B cell (primary cell): Measurements from ENCODE around the gene ARHGAP42. TPM values are rescaled to one million over a fixed set of nuclear protein-coding genes. Genes with fewer than 3 reads are reported as not detected.

Experiments
- ATAC-seq: fragments of 200-7000 bp; cut with Tn5 transposase; one replicate; pipeline ENCODE4 v1.10.0; 2021; ENCODE audit warnings: low read depth, mild to moderate bottlenecking, moderate number of reproducible peaks, moderate library complexity
- CTCF ChIA-PET: fragments of 350-600 bp; sonication (Branson Sonifier 250); formaldehyde crosslinking; loops from one replicate; lab custom pipeline; 2021; ENCODE audit warnings: antibody characterized with exemption, inconsistent platforms; lab: Charles Lee
- POLR2A ChIA-PET: fragments of 350-600 bp; sonication (Branson Sonifier 250); formaldehyde crosslinking; loops from one replicate; lab custom pipeline; 2021; ENCODE audit warnings: antibody characterized with exemption; lab: Charles Lee
- DNase-seq: peaks from one replicate; pipeline ENCODE4 v3.0.0; 2013
- H2AFZ ChIP-seq: 2 replicates; pipeline ENCODE4 v1.6.1; 2012; ENCODE audit warnings: mild to moderate bottlenecking, low read depth, low read length; ENCODE audit not compliant: insufficient read depth, poor library complexity, severe bottlenecking
- H3K27ac ChIP-seq, 2 donors: 1 replicate in 1 of 2; 2 replicates in 1 of 2; pipeline ENCODE4 v1.5.1; 2012 to 2013; ENCODE audit warnings: low read length in 2 of 2, mild to moderate bottlenecking in 2 of 2, moderate library complexity in 1 of 2
- H3K27me3 ChIP-seq, 4 experiments: fragments of 200-600 bp in 1 of 4; sonication (generic) in 1 of 4; replicated peaks in 1 of 4; 1 replicate in 2 of 4; 2 replicates in 2 of 4; pipeline versions ENCODE4 v1.6.1 to v1.7.0; 2013 to 2016; ENCODE audit warnings: low read length in 3 of 4, mild to moderate bottlenecking in 2 of 4, mixed read lengths in 1 of 4, moderate library complexity in 1 of 4; ENCODE audit not compliant: insufficient read depth in 4 of 4, control insufficient read depth in 3 of 4; ENCODE audit errors: control extremely low read depth in 1 of 4
- H3K36me3 ChIP-seq, 2 experiments: replicated peaks in 1 of 2; 1 replicate in 1 of 2; 2 replicates in 1 of 2; pipeline versions ENCODE4 v1.6.1 to v1.7.1; 2013; ENCODE audit warnings: low read length in 1 of 2; ENCODE audit not compliant: insufficient read depth in 2 of 2, control insufficient read depth in 1 of 2; ENCODE audit errors: control extremely low read depth in 1 of 2, extremely low read depth in 1 of 2
- H3K4me1 ChIP-seq, 2 donors: fragments of 200-600 bp in 1 of 2; sonication (generic) in 1 of 2; 1 replicate in 1 of 2; 2 replicates in 1 of 2; pipeline versions ENCODE4 v1.5.1 to v1.6.1; 2013 to 2017; ENCODE audit warnings: low read length in 2 of 2; ENCODE audit not compliant: control insufficient read depth in 2 of 2, insufficient read depth in 2 of 2
- H3K4me2 ChIP-seq: replicated peaks from 2 replicates; pipeline ENCODE3; 2012; ENCODE audit warnings: mild to moderate bottlenecking, low read depth, low read length; ENCODE audit not compliant: poor library complexity, severe bottlenecking
- H3K4me3 ChIP-seq, 5 experiments: fragments of 200-600 bp in 1 of 5; sonication (generic) in 1 of 5; 1 replicate in 3 of 5; 2 replicates in 2 of 5; pipeline versions ENCODE4 v1.5.1 to v1.7.0; 2011 to 2016; ENCODE audit warnings: low read length in 4 of 5, mild to moderate bottlenecking in 4 of 5, low read depth in 2 of 5, control low read depth in 1 of 5, moderate library complexity in 1 of 5; ENCODE audit not compliant: insufficient read depth in 1 of 5; ENCODE audit errors: control extremely low read depth in 1 of 5, extremely low read depth in 1 of 5
- H3K79me2 ChIP-seq: fragments of 200-600 bp; sonication (generic); one replicate; pipeline ENCODE4 v1.6.0; 2016; ENCODE audit warnings: low read length; ENCODE audit not compliant: control insufficient read depth, insufficient read depth
- H3K9ac ChIP-seq: fragments of 200-600 bp; sonication (generic); 2 replicates; pipeline ENCODE4 v1.6.1; 2017; ENCODE audit warnings: mild to moderate bottlenecking, low read length, moderate library complexity
- H3K9me3 ChIP-seq, 3 donors: one replicate each; pipeline versions ENCODE4 v1.6.1 to v1.7.1; 2013; ENCODE audit warnings: low read length in 2 of 3; ENCODE audit not compliant: control insufficient read depth in 2 of 3, insufficient read depth in 1 of 3; ENCODE audit errors: control extremely low read depth in 1 of 3
- H4K20me1 ChIP-seq: 2 replicates; pipeline ENCODE4 v1.6.0; 2012; ENCODE audit warnings: mild to moderate bottlenecking, low read length; ENCODE audit not compliant: insufficient read depth, control insufficient read depth, poor library complexity, severe bottlenecking
- H3K27ac Mint-ChIP-seq: one replicate; pipeline ENCODE4 v1.8.0; 2021; ENCODE audit warnings: mixed read lengths
- H3K27me3 Mint-ChIP-seq: one replicate; pipeline ENCODE4 v1.8.0; 2021; ENCODE audit warnings: mixed read lengths
- H3K4me1 Mint-ChIP-seq: one replicate; pipeline ENCODE4 v1.8.0; 2021; ENCODE audit warnings: mixed read lengths
- H3K4me3 Mint-ChIP-seq: one replicate; pipeline ENCODE4 v1.8.0; 2021; ENCODE audit warnings: mixed read lengths
- H3K9me3 Mint-ChIP-seq: one replicate; pipeline ENCODE4 v1.8.0; 2022; ENCODE audit warnings: mixed read lengths; ENCODE audit not compliant: insufficient read depth
- EZH2 ChIP-seq: IDR thresholded peaks from 2 replicates; pipeline ENCODE4 v1.6.1; 2012; ENCODE audit warnings: borderline replicate concordance, low read depth, mild to moderate bottlenecking, moderate library complexity, low read length; ENCODE audit not compliant: insufficient read depth, poor library complexity, severe bottlenecking
- WGBS: methylation state at CpG from one replicate; pipeline ENCODE4 v1.1.5; 2013; ENCODE audit warnings: missing lambda C conversion rate; ENCODE audit not compliant: insufficient coverage; 5-methylcytosine and 5-hydroxymethylcytosine counted together
- intact Hi-C: fragments of 100-400 bp; cut with micrococcal nuclease; formaldehyde crosslinking; loops from one replicate; pipeline ENCODE4 v1.10.0; 2022
- polyA plus RNA-seq: library from polyadenylated mRNA; depleted of rRNA; stranded (reverse); fragments of >200 nt; gene quantifications from 2 replicates; pipeline ENCODE4 v1.2.3, GENCODE V29; 2012
- total RNA-seq, 2 donors: library from RNA; stranded (reverse); fragments of 120-200 nt in 1 of 2; gene quantifications; 1 replicate in 1 of 2; 2 replicates in 1 of 2; pipeline versions ENCODE4 v1.2.3 to v1.2.4, GENCODE V29; 2013 to 2022
- TF ChIP-seq, protein P1 (sequence below): fragments of 200-600 bp; IDR thresholded peaks from one replicate; pipeline ENCODE4 v1.8.0; 2022; ENCODE audit warnings: antibody characterized with exemption, mild to moderate bottlenecking

ARHGAP42 gene
- total and polyA plus RNA-seq, 2 donors (not counting 1 experiment from before 2014, with no cell fraction given), result 3.8 to 4.9 TPM

DNA sequence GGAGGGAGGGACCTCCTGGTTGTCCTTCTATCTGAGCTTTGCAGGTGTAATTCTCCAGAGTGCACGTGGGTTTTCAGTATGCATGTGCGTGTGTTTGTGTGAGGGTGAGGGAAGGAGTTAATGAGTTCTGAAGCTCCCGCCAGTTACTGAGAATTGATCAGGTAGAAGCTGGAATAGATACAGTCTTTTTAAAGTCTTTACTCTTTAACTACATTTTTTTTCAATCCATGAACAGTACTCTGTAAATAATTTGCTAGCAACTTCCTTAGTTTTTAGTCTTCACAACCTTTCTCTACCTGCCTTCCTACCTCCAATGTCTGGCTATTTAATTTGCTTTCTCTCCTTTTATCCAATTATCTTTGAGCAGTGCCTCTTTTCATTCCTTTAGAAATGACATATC lies 25.5 kb downstream of the ARHGAP42 start:
- no peaks in the 10 kb centered on the region for H3K9me3 Mint-ChIP-seq
- no peak overlapping the region for H3K9ac ChIP-seq
- H3K27ac Mint-ChIP-seq, result no peak overlapping the region
- H3K27ac ChIP-seq, result no peak overlapping the region
- DNase-seq (no peak), ATAC-seq (no peak)
- H3K9me3 ChIP-seq, result no peaks in the 10 kb centered on the region
- intact Hi-C loops, result no loop called here
- TF ChIP-seq, protein P1, sequence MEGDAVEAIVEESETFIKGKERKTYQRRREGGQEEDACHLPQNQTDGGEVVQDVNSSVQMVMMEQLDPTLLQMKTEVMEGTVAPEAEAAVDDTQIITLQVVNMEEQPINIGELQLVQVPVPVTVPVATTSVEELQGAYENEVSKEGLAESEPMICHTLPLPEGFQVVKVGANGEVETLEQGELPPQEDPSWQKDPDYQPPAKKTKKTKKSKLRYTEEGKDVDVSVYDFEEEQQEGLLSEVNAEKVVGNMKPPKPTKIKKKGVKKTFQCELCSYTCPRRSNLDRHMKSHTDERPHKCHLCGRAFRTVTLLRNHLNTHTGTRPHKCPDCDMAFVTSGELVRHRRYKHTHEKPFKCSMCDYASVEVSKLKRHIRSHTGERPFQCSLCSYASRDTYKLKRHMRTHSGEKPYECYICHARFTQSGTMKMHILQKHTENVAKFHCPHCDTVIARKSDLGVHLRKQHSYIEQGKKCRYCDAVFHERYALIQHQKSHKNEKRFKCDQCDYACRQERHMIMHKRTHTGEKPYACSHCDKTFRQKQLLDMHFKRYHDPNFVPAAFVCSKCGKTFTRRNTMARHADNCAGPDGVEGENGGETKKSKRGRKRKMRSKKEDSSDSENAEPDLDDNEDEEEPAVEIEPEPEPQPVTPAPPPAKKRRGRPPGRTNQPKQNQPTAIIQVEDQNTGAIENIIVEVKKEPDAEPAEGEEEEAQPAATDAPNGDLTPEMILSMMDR, result no peak
- no peak for TF ChIP-seq EZH2
- H2AFZ ChIP-seq, result no peak overlapping the region
- H3K27me3 ChIP-seq, result no peaks in the 10 kb centered on the region
- POLR2A ChIA-PET, result no interaction called here
- no peak overlapping the region for H3K4me2 ChIP-seq
- peaks cover 9% of the 10 kb centered on the region for H3K79me2 ChIP-seq
- no peaks in the 10 kb centered on the region for H3K4me1 ChIP-seq
- no peaks in the 10 kb centered on the region for H4K20me1 ChIP-seq
- no peaks in the 10 kb centered on the region for H3K36me3 ChIP-seq
- H3K4me1 Mint-ChIP-seq, result peaks cover 12% of the 10 kb centered on the region
- CTCF ChIA-PET, result no interaction called here
- no peaks in the 10 kb centered on the region for H3K27me3 Mint-ChIP-seq
- no CpG with 5 or more reads among the region's 3 CpGs for WGBS
- H3K4me3 ChIP-seq, result no peak overlapping the region
- H3K4me3 Mint-ChIP-seq, result no peak overlapping the region

DNA sequence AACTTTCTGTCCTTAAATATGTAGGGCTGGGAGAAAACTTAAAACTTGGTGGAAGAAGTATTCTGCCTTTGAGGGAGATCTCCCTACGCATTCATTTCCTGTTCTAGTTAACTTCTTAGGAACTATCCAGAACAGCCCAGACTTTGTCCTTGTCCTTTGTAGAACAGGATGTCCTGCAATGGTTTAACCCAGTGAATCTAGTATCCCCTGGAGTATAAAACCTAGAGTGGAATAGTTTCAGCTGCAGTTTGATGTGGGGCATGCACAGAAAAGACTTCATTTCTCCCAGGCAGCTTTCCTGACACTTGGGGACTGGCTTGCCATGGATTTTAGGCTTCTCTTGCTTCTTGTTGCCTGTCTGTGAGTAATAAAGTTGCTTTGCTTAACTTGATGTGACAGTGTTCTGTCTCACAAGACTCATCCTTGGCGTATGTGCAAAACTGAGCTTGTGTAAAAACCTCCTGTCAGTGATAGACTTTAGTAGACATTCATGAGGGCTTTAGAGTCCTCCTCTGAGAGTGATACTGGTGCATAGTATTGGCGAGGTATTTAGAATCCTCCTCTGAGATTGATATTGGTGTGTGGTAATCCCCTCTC lies 28.2 kb downstream of the ARHGAP42 start:
- H3K9me3 Mint-ChIP-seq, result no peaks in the 10 kb centered on the region
- ATAC-seq, result no peak

More for the DNA sequence above, 28.2 kb downstream of the ARHGAP42 start:
- peaks cover 15% of the 10 kb centered on the region for H3K4me1 Mint-ChIP-seq
- POLR2A ChIA-PET, result no interaction called here
- CTCF ChIA-PET, result interaction anchor here (0.6 to 1.0 kb wide), 3 partner anchors 10 to 358 kb away, joined by 3 to 5 read pairs (median 3); no protein-coding TSS in a partner anchor
- no peaks in the 10 kb centered on the region for H4K20me1 ChIP-seq
- no peak overlapping the region for H3K4me3 ChIP-seq
- H3K79me2 ChIP-seq, result peaks cover 4% of the 10 kb centered on the region
- H3K9ac ChIP-seq, result no peak overlapping the region
- H3K9me3 ChIP-seq, result no peaks in the 10 kb centered on the region
- no peak overlapping the region for H3K27ac ChIP-seq
- no peak for TF ChIP-seq EZH2
- TF ChIP-seq, protein P1, result no peak
- no peak overlapping the region for H3K27ac Mint-ChIP-seq
- no peak for DNase-seq
- no peak overlapping the region for H3K4me3 Mint-ChIP-seq
- H3K36me3 ChIP-seq, result no peaks in the 10 kb centered on the region
- no peaks in the 10 kb centered on the region for H3K27me3 Mint-ChIP-seq
- H3K27me3 ChIP-seq, result no peaks in the 10 kb centered on the region
- no peak overlapping the region for H2AFZ ChIP-seq
- intact Hi-C loops, result no loop called here
- no peaks in the 10 kb centered on the region for H3K4me1 ChIP-seq
- 100% methylated on average over 2 of the region's 3 CpGs for WGBS
- H3K4me2 ChIP-seq, result no peak overlapping the region
